Cerebellar cortex (tissue), 1 donor: ENCODE measurements around the gene DLEC1.

Experiments
- DNase-seq: peaks from one replicate; pipeline ENCODE4 v3.0.0-alpha.2; 2015; ENCODE audit warnings: low spot score

Gene DLEC1

GRCh38 chr3:38108649-38109579, 69.9 kb downstream of the DLEC1 start:
- no peak for DNase-seq

- no peak for DNase-seq
These were observed 70.7 kb downstream of the DLEC1 start for GRCh38 chr3:38109580-38110313.

- no peak for DNase-seq
These were observed 71.5 kb downstream of the DLEC1 start for GRCh38 chr3:38110314-38111050.

GRCh38 chr3:38111201-38111600, 72.2 kb downstream of the DLEC1 start:
- DNase-seq: no peak

GRCh38 chr3:38111696-38112377, 72.8 kb downstream of the DLEC1 start:
- DNase-seq: no peak

GRCh38 chr3:38112378-38112761, 73.4 kb downstream of the DLEC1 start:
- no peak for DNase-seq

- no peak for DNase-seq
These were observed 75.3 kb downstream of the DLEC1 start for GRCh38 chr3:38114052-38114874.

- no peak for DNase-seq
These were observed 76.1 kb downstream of the DLEC1 start for GRCh38 chr3:38114875-38115644.

GRCh38 chr3:38115645-38116427, 76.8 kb downstream of the DLEC1 start:
- DNase-seq: no peak

GRCh38 chr3:38116471-38117162, 77.6 kb downstream of the DLEC1 start:
- no peak for DNase-seq

- DNase-seq: peak; percentile 42
These were observed 78.2 kb downstream of the DLEC1 start for GRCh38 chr3:38117163-38117716.

GRCh38 chr3:38117748-38118420, 78.9 kb downstream of the DLEC1 start:
- peak; percentile 59 for DNase-seq

GRCh38 chr3:38118421-38119247, 79.6 kb downstream of the DLEC1 start:
- DNase-seq: no peak

- no peak for DNase-seq
These were observed 80.2 kb downstream of the DLEC1 start for GRCh38 chr3:38119248-38119544.

GRCh38 chr3:38119821-38120692, 81.0 kb downstream of the DLEC1 start:
- no peak for DNase-seq
